HK-2 (cell line): ENCODE data around the gene CSNK1G1.
"Not testable (repeated sequence)": the region's sequence is repeated elsewhere in the genome, so short reads cannot be mapped to it uniquely, and the experiment has no call there.

Experiments
- DNase-seq: peaks from one replicate; pipeline ENCODE4 v3.0.0-alpha.2; 2018; ENCODE audit not compliant: unreplicated experiment

CSNK1G1 gene

DNA sequence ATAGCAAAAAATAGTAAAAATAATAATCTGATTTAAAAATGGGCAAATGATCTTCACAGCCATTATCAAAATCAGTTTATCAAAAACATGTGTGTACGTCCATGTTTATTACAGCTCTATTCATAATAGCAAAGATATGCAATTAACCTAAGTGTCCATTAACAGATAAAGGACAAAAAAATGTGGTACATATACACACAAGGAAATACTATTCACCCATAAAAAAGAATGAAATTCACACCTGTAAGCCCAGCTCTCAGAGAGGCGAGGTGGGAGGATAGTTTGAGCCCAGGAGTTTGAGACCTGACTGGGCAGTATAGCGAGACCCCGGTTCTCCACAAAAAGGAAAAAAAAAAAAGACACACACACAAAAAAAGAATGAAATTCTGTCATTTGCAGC, 110.6 kb downstream of the CSNK1G1 start:
- DNase-seq: no peak

DNA sequence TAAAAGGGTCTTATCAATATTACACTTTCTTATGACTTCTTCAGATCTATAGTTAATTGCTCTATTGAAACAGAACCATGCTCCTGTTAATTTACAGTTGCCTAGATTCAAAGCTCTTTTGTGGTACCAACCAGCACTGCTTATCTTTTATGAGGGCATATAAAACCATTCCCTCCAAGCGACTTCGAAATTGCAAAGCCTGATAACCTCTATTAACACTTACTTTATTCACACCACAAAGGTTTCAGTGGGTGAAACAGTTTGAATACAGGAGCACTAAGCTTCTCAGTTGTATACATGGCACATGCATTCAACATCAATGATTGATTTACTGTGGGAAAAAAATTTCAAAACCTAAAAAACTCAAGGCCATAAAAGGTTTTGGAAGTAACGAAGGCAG, 118.3 kb downstream of the CSNK1G1 start:
- DNase-seq: no peak

GRCh38 chr15:64236156-64236894, 119.6 kb downstream of the CSNK1G1 start:
- DNase-seq: no peak

- no peak for DNase-seq
Observed at GRCh38 chr15:64235552-64235951, 120.4 kb downstream of the CSNK1G1 start.

DNA sequence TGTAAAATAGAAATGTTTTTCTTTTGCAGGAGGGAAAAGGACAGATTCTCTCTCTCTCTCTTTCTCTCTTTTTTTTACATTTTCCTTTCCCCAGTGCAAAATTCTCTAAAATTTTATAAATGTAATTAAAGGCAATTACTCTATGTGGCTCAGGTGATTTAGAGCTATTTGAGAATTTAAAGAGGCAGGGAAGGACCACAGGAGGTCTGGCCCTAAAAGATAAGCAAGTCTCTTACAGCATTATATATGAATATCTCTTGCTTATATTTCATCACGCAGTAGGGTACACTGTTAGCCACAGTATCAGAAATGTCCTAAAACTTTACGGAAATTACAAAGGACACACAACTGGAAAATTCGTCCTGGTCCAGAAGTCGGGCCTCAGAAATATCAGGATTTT, 122.7 kb downstream of the CSNK1G1 start:
- DNase-seq: no peak

DNA sequence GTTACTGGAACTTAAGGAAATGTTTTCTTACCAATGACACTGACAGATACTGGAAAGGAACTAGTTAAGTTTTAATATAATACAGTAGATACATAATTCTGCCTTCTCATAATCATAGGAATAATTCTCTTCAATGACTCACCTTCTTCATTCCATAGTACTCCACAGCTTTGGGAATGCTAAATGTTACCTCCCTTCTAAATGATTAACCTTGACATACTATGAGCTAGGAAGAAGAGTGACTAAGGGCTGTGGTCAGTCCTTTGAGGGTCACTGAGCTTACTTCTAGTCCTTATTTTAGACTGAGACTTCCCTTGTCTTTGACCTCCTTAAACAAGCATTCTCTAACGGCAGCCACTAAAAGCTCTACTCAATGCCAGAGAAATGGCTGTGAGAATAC, 123.6 kb downstream of the CSNK1G1 start:
- DNase-seq: no peak

- DNase-seq: no peak
Observed at GRCh38 chr15:64229129-64229724, 126.7 kb downstream of the CSNK1G1 start.

GRCh38 chr15:64225804-64226203, 130.2 kb downstream of the CSNK1G1 start:
- DNase-seq: no peak

- DNase-seq: no peak
Observed at GRCh38 chr15:64224511-64224910, 131.5 kb downstream of the CSNK1G1 start.

DNA sequence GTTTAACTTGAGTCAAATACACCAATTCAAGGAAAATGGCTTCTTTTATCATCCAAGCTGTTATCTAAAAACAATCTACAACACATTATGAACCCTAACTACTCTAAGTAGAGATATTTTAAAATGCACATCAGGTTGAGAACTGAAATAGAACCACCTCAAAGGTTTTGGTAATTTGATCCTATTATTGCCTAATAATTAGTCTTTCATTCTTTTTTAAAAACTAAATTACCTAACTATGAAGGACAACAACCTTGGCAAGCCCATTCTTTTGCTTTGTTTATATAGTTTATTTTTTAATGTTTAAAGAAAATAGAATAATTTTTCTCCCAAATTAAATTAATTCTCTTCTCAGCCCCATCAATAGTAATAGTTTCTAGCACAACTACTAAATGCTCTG, 132.1 kb downstream of the CSNK1G1 start:
- no peak for DNase-seq

GRCh38 chr15:64222573-64223366, 133.2 kb downstream of the CSNK1G1 start:
- no peak for DNase-seq

DNA sequence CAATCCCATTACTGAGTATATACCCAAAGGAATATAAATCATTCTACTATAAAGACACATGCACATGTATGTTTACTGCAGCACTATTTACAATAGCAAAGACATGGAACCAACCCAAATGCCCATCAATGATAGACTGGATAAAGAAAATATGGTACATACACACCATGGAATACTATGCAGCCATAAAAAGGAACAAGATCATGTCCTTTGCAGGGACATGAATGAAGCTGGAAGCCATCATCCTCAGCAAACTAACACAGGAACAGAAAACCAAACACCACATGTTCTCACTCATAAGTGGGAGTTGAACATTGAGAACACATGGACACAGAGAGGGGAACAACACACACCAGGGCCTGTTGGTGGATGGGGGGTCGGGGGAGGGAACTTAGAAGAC, 134.1 kb downstream of the CSNK1G1 start:
- DNase-seq: not testable (repeated sequence)

DNA sequence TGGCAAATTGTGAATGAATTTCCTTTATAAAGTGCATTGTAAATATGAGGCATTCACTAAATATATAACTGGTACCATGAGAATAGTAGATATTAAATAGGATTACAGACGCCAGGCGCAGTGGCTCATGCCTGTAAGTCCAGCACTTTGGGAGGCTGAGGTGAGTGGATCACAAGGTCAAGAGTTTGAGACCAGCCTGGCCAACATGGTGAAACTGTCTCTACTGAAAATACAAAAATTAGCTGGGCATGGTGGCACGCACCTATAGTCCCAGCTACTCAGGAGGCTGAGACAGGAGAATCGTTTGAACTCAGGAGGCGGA, 138.6 kb downstream of the CSNK1G1 start:
- not testable (repeated sequence) for DNase-seq

GRCh38 chr15:64216730-64217428, 139.1 kb downstream of the CSNK1G1 start:
- no peak for DNase-seq

- no peak for DNase-seq
Observed at GRCh38 chr15:64216196-64216595, 139.8 kb downstream of the CSNK1G1 start.

GRCh38 chr15:64213646-64214045, 142.3 kb downstream of the CSNK1G1 start:
- DNase-seq: no peak

DNA sequence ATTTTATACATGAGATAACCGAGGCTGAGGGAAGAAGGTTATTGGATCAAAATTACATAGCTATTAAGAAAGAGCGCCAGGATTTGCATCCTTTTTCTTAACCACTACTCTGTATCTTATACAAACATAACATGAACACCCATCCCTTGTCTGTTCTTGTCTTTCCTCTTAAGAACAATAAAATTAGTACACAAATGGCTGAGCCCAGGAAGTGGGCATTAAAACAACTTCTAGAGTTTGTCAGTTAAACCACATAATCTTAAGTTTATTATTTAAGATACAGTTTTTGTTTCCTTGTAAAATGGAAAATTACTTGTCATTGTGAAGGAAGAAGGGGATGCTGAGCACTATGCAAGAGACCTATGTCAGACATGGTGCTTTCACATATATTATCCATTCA, 144.3 kb downstream of the CSNK1G1 start:
- no peak for DNase-seq

GRCh38 chr15:64210371-64210770, 145.6 kb downstream of the CSNK1G1 start:
- no peak for DNase-seq

- no peak for DNase-seq
Observed at GRCh38 chr15:64209680-64210334, 146.2 kb downstream of the CSNK1G1 start.

GRCh38 chr15:64205202-64205601, 150.8 kb downstream of the CSNK1G1 start:
- no peak for DNase-seq

GRCh38 chr15:64197425-64197824, 158.5 kb downstream of the CSNK1G1 start:
- DNase-seq: no peak

DNA sequence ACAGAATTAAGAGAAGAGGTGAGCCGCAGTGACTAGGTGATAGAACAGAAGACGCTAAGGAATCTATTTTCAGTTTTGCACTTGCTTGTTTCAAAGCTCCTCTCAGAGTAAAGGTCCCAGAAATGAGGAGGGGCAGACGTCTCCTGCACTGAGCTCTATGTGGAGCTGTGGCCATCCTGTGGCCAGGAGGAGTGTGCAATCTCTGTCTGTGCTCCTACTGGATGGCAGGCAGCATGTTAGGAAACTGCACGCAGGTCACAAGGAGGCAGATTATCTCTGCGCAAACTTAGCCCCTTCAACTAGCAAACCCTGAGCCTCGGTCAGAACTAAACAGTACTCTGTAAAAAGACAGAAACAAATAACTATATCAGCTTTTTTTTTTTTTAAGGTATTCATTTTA, 162.0 kb downstream of the CSNK1G1 start:
- no peak for DNase-seq
